ENCODE data around the gene KIF26B. TPM values are rescaled to one million over a fixed set of nuclear protein-coding genes. Genes with fewer than 3 reads are reported as not detected.

KIF26B gene
- total RNA-seq, 1 donor from 2014 or later, result 0.32 TPM

- DNase-seq (ENCODE audit: low spot score), result no peak
Observed at GRCh38 chr1:245748240-245748639, 593.5 kb downstream of the KIF26B start.

GRCh38 chr1:245748646-245749045, 593.9 kb downstream of the KIF26B start:
- no peak for DNase-seq (ENCODE audit: low spot score)

GRCh38 chr1:245749053-245749452, 594.3 kb downstream of the KIF26B start:
- DNase-seq (ENCODE audit: low spot score), result no peak

- no peak for DNase-seq (ENCODE audit: low spot score)
Observed at GRCh38 chr1:245750261-245750660, 595.5 kb downstream of the KIF26B start.

- DNase-seq (ENCODE audit: low spot score), result no peak
Observed at GRCh38 chr1:245751116-245751515, 596.3 kb downstream of the KIF26B start.

- no peak for DNase-seq (ENCODE audit: low spot score)
Observed at GRCh38 chr1:245751726-245752470, 597.1 kb downstream of the KIF26B start.

GRCh38 chr1:245752561-245752960, 597.8 kb downstream of the KIF26B start:
- DNase-seq (ENCODE audit: low spot score), result no peak

- no peak for DNase-seq (ENCODE audit: low spot score)
Observed at GRCh38 chr1:245753807-245754206, 599.0 kb downstream of the KIF26B start.

GRCh38 chr1:245754463-245754961, 599.7 kb downstream of the KIF26B start:
- DNase-seq (ENCODE audit: low spot score), result no peak

Measured in mucosa of gallbladder (tissue), 1 donor.